ENCODE results near the gene ARFGEF3.

The ARFGEF3 gene

DNA sequence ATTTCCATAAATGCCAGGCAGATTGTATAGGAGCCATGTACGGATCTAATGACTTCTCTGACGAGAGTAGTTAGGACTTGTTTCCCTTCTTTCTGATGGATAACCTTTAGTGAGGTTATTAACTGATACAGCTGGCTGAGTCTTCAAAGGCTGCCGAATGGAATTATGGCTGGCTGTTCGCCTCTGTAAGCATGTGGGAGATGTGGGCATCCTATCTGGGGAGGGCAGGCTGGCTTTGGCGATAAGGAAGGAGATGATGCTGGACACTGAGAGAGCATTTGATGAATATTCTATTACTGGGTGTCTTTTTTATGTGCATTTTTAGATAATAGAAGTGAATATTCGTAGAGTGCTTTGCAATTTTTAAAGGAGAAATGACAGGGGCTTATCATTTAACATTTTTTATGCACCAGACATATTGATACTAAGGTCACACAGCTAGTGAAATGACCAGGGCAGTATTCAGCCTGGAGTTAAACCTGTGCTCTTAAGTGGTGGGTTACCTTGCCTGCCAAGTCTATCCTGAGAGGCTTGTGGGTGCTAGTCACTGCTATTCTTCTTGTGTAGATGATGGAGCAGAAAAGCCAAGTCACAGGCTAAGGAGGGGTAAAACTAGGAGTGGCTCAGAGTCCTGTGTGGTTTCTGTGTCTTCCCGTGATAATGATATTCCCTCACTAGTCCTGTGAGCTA is 53.5 kb downstream of the ARFGEF3 start:
- H3K27me3 ChIP-seq: no peaks in the 10 kb centered on the region
- no peaks in the 10 kb centered on the region; the same call in 1 of the 2 replicates for H3K9me3 ChIP-seq
- H3K4me3 ChIP-seq (ENCODE audit: low read depth, low read length): no peak overlapping the region
- TF ChIP-seq, protein P1, sequence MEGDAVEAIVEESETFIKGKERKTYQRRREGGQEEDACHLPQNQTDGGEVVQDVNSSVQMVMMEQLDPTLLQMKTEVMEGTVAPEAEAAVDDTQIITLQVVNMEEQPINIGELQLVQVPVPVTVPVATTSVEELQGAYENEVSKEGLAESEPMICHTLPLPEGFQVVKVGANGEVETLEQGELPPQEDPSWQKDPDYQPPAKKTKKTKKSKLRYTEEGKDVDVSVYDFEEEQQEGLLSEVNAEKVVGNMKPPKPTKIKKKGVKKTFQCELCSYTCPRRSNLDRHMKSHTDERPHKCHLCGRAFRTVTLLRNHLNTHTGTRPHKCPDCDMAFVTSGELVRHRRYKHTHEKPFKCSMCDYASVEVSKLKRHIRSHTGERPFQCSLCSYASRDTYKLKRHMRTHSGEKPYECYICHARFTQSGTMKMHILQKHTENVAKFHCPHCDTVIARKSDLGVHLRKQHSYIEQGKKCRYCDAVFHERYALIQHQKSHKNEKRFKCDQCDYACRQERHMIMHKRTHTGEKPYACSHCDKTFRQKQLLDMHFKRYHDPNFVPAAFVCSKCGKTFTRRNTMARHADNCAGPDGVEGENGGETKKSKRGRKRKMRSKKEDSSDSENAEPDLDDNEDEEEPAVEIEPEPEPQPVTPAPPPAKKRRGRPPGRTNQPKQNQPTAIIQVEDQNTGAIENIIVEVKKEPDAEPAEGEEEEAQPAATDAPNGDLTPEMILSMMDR (IDR thresholded peaks at IDR 0.05; ENCODE audit: low read depth, low read length): no peak
- no peaks in the 10 kb centered on the region for H3K36me3 ChIP-seq
- H3K4me1 ChIP-seq: no peaks in the 10 kb centered on the region
- DNase-seq: no peak

GRCh38 chr6:138218449-138218848 is 56.7 kb downstream of the ARFGEF3 start, which contains the start of gene PBOV1:
Gene PBOV1, minus strand, starts transcription at chr6:138218491. Its CDS starts 96 bp downstream, at chr6:138218395.
- H3K4me1 ChIP-seq: no peaks in the 10 kb centered on the region
- no peaks in the 10 kb centered on the region for H3K9me3 ChIP-seq
- H3K27me3 ChIP-seq: no peaks in the 10 kb centered on the region; the same call in 1 of the 2 replicates
- TF ChIP-seq, protein P1 (IDR thresholded peaks at IDR 0.05; ENCODE audit: low read depth, low read length): no peak
- H3K36me3 ChIP-seq: no peaks in the 10 kb centered on the region
- no peak within 1 kb of the TSS for H3K4me3 ChIP-seq (ENCODE audit: low read depth, low read length)
- no peak for DNase-seq

GRCh38 chr6:138219398-138219797 is 57.7 kb downstream of the ARFGEF3 start:
- TF ChIP-seq, protein P1 (IDR thresholded peaks at IDR 0.05; ENCODE audit: low read depth, low read length): no peak
- no peaks in the 10 kb centered on the region for H3K4me1 ChIP-seq
- H3K27me3 ChIP-seq: no peaks in the 10 kb centered on the region; the same call in 1 of the 2 replicates
- no peaks in the 10 kb centered on the region for H3K9me3 ChIP-seq
- no peak overlapping the region for H3K4me3 ChIP-seq (ENCODE audit: low read depth, low read length)
- no peak for DNase-seq
- H3K36me3 ChIP-seq: no peaks in the 10 kb centered on the region

GRCh38 chr6:138219901-138220300 is 58.2 kb downstream of the ARFGEF3 start:
- TF ChIP-seq, protein P1 (IDR thresholded peaks at IDR 0.05; ENCODE audit: low read depth, low read length): no peak
- DNase-seq: no peak
- H3K27me3 ChIP-seq: no peaks in the 10 kb centered on the region; the same call in 1 of the 2 replicates
- H3K4me1 ChIP-seq: no peaks in the 10 kb centered on the region
- no peaks in the 10 kb centered on the region for H3K9me3 ChIP-seq
- no peak overlapping the region for H3K4me3 ChIP-seq (ENCODE audit: low read depth, low read length)
- H3K36me3 ChIP-seq: no peaks in the 10 kb centered on the region

- Histone ChIP-seq H3K4me1 (no peaks in the 10 kb centered on the region), H3K27me3 (no peaks in the 10 kb centered on the region; the same call in 1 of the 2 replicates), H3K4me3 (ENCODE audit: low read depth, low read length) (no peak overlapping the region), H3K36me3 (no peaks in the 10 kb centered on the region), H3K9me3 (no peaks in the 10 kb centered on the region)
- DNase-seq: no peak
- TF ChIP-seq, protein P1 (IDR thresholded peaks at IDR 0.05; ENCODE audit: low read depth, low read length): no peak
Observed at GRCh38 chr6:138222901-138223546, 61.3 kb downstream of the ARFGEF3 start.

- Histone ChIP-seq H3K4me1 (no peaks in the 10 kb centered on the region), H3K9me3 (no peaks in the 10 kb centered on the region), H3K4me3 (ENCODE audit: low read depth, low read length) (no peak overlapping the region), H3K27me3 (peaks cover 3% of the 10 kb centered on the region; the same call in 1 of the 2 replicates), H3K36me3 (no peaks in the 10 kb centered on the region)
- TF ChIP-seq, protein P1 (IDR thresholded peaks at IDR 0.05; ENCODE audit: low read depth, low read length): no peak
- DNase-seq: no peak
Observed at GRCh38 chr6:138225953-138226352, 64.2 kb downstream of the ARFGEF3 start.

Data from BE2C (cell line).